Sigmoid colon (tissue), 4 donors: ENCODE results near the gene RADIL.

Experiments
- EP300 ChIP-seq, 4 donors: sonication (generic); formaldehyde crosslinking; IDR thresholded peaks; one replicate each; pipeline ENCODE4 v1.6.1; 2017; ENCODE audit warnings: antibody characterized with exemption in 4 of 4
- POLR2A ChIP-seq, 2 donors: fragments of 450-650 bp; IDR thresholded peaks; one replicate each; pipeline ENCODE4 v1.6.1; 2016; ENCODE audit warnings: antibody characterized with exemption in 2 of 2, mild to moderate bottlenecking in 2 of 2, moderate library complexity in 2 of 2
- POLR2AphosphoS5 ChIP-seq, 4 donors: sonication (generic); formaldehyde crosslinking; IDR thresholded peaks; one replicate each; pipeline ENCODE4 v1.6.1; 2017; ENCODE audit warnings: antibody characterized with exemption in 4 of 4
- TF ChIP-seq, protein P1 (sequence below), 4 experiments: fragments of 450-650 bp in 3 of 4; fragments of 200-600 bp in 1 of 4; IDR thresholded peaks; one replicate each; pipeline ENCODE4 v1.5.1; 2016 to 2019; ENCODE audit warnings: antibody characterized with exemption in 4 of 4, mild to moderate bottlenecking in 3 of 4, moderate library complexity in 2 of 4

DNA sequence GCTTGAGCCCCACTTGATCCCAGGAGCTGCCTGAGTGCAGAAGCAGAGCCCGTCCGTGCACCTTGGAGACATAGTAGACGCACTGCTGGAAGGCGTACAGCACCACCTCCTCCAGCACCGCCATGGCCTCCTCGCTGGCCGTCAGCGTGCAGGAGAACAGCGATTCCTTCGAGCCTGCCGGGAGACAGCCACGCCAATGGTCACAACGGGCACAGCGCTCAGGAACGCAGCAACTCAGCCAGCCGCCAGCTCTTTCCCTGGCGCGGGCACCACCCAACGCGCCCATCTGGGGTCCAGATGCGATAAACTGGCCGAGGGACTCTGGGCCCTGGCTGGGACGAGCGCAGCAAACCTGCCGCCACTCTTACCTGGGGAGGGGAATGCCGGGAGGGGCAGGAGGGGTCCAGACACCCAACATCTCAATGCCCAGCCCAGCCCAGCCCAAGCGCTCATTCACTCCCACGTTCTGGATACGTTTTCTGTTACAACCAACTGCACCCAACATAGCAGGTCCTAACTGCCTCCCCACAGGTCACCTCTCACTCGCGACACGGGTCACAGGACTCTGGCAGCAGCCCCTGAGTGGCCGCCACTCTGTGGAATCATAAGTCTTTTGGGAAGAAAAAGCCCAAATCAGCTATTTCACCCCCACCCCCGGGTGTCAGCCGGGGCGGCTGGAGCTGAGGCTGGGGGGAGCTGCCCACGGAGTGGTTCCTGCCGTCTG lies 66.2 kb downstream of the RADIL start:
- TF ChIP-seq, protein P1, sequence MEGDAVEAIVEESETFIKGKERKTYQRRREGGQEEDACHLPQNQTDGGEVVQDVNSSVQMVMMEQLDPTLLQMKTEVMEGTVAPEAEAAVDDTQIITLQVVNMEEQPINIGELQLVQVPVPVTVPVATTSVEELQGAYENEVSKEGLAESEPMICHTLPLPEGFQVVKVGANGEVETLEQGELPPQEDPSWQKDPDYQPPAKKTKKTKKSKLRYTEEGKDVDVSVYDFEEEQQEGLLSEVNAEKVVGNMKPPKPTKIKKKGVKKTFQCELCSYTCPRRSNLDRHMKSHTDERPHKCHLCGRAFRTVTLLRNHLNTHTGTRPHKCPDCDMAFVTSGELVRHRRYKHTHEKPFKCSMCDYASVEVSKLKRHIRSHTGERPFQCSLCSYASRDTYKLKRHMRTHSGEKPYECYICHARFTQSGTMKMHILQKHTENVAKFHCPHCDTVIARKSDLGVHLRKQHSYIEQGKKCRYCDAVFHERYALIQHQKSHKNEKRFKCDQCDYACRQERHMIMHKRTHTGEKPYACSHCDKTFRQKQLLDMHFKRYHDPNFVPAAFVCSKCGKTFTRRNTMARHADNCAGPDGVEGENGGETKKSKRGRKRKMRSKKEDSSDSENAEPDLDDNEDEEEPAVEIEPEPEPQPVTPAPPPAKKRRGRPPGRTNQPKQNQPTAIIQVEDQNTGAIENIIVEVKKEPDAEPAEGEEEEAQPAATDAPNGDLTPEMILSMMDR (IDR thresholded peaks at IDR 0.05): no peak
- TF ChIP-seq POLR2A (IDR thresholded peaks at IDR 0.05) (no peak), POLR2AphosphoS5 (IDR thresholded peaks at IDR 0.05) (no peak), EP300 (IDR thresholded peaks at IDR 0.05) (no peak)
